SK-N-SH (cell line): ENCODE results near the gene JADE2. TPM values are rescaled to one million over a fixed set of nuclear protein-coding genes. Genes with fewer than 3 reads are reported as not detected.

Experiments used
- CTCF ChIA-PET: fragments of 300-600, 350-600 bp; formaldehyde crosslinking; extraction: SDS; loops from one replicate; lab custom pipeline; 2021; lab: Yijun Ruan, JAX
- POLR2A ChIA-PET: fragments of 350-600 bp; sonication (Branson Sonifier 250); formaldehyde crosslinking; extraction: SDS; loops from one replicate; lab custom pipeline; 2020; ENCODE audit warnings: antibody characterized with exemption, inconsistent platforms; lab: Yijun Ruan, JAX
- DNase-seq: peaks from one replicate; pipeline ENCODE4 v3.0.0; 2012
- H2AFZ ChIP-seq: fragments of 200-600 bp; sonication (generic); 2 replicates; pipeline ENCODE4 v1.8.1; 2016; ENCODE audit warnings: antibody characterized with exemption, mild to moderate bottlenecking, low read depth
- H3F3A ChIP-seq: fragments of 200-600 bp; sonication (generic); replicated peaks from 2 replicates; pipeline ENCODE3; 2016; ENCODE audit warnings: antibody characterized with exemption, mild to moderate bottlenecking; ENCODE audit not compliant: insufficient read depth
- H3K27ac ChIP-seq, 2 experiments: fragments of 200-500 bp in 1 of 2; fragments of 200-600 bp in 1 of 2; sonication (Bioruptor generic) in 1 of 2; sonication (generic), shearing (Covaris generic) in 1 of 2; 2 replicates each; pipeline versions ENCODE4 v1.5.1 to v1.6.1; 2014 to 2016; ENCODE audit warnings: low read depth in 2 of 2, inconsistent platforms in 1 of 2, low read length in 1 of 2, mild to moderate bottlenecking in 1 of 2, mixed read lengths in 1 of 2
- H3K27me3 ChIP-seq: fragments of 200-600 bp; sonication (generic), shearing (Covaris generic); 2 replicates; pipeline ENCODE4 v1.6.1; 2016; ENCODE audit warnings: mixed run types; ENCODE audit not compliant: insufficient read depth
- H3K36me3 ChIP-seq, 2 experiments: fragments of 200-500 bp in 1 of 2; fragments of 200-600 bp in 1 of 2; sonication (Bioruptor generic) in 1 of 2; sonication (generic) in 1 of 2; replicated peaks in 1 of 2; 2 replicates each; pipeline versions ENCODE3 to v1.5.1; 2014 to 2016; ENCODE audit warnings: low read length in 1 of 2, mild to moderate bottlenecking in 1 of 2; ENCODE audit not compliant: insufficient read depth in 2 of 2, control insufficient read depth in 1 of 2
- H3K4me1 ChIP-seq, 2 experiments: fragments of 200-500 bp in 1 of 2; fragments of 200-600 bp in 1 of 2; sonication (Bioruptor generic) in 1 of 2; sonication (generic), shearing (Covaris generic) in 1 of 2; 2 replicates each; pipeline versions ENCODE4 v1.5.1 to v1.6.1; 2014 to 2016; ENCODE audit warnings: low read depth in 1 of 2, low read length in 1 of 2, mixed run types in 1 of 2; ENCODE audit not compliant: insufficient read depth in 2 of 2, control insufficient read depth in 1 of 2
- H3K4me2 ChIP-seq: fragments of 200-600 bp; sonication (generic), shearing (Covaris generic); 2 replicates; pipeline ENCODE4 v1.6.1; 2017; ENCODE audit warnings: mixed run types
- H3K4me3 ChIP-seq, 2 experiments: fragments of 200-500 bp in 1 of 2; fragments of 200-600 bp in 1 of 2; sonication (Bioruptor generic) in 1 of 2; sonication (generic), shearing (Covaris generic) in 1 of 2; 2 replicates each; pipeline versions ENCODE4 v1.5.1 to v1.8.1; 2014 to 2016; ENCODE audit warnings: low read depth in 2 of 2, inconsistent platforms in 1 of 2, low read length in 1 of 2, mild to moderate bottlenecking in 1 of 2, mixed read lengths in 1 of 2, moderate library complexity in 1 of 2
- H3K79me2 ChIP-seq: fragments of 200-600 bp; sonication (generic); 2 replicates; pipeline ENCODE4 v1.8.1; 2017; ENCODE audit warnings: mild to moderate bottlenecking; ENCODE audit not compliant: insufficient read depth
- H3K9ac ChIP-seq: fragments of 200-600 bp; sonication (generic); 2 replicates; pipeline ENCODE4 v1.6.1; 2017; ENCODE audit warnings: mixed run types
- H3K9me2 ChIP-seq: fragments of 200-600 bp; sonication (generic); 2 replicates; pipeline ENCODE4 v1.6.1; 2017; ENCODE audit warnings: mixed run types
- H3K9me3 ChIP-seq: fragments of 200-600 bp; sonication (generic); 2 replicates; pipeline ENCODE4 v1.6.1; 2017; ENCODE audit warnings: mixed run types, mild to moderate bottlenecking, moderate library complexity
- H4K20me1 ChIP-seq: fragments of 200-600 bp; sonication (generic); 2 replicates; pipeline ENCODE4 v1.6.1; 2017; ENCODE audit warnings: mild to moderate bottlenecking, mixed run types; ENCODE audit not compliant: insufficient read depth
- CHD2 ChIP-seq: fragments of 150-350 bp; IDR thresholded peaks from 2 replicates; pipeline ENCODE4 v1.6.1; 2018; ENCODE audit warnings: low read length; ENCODE audit not compliant: partially characterized antibody
- ELF1 ChIP-seq: IDR thresholded peaks from 2 replicates; pipeline ENCODE4 v1.4.0; 2012
- EP300 ChIP-seq, 2 experiments: IDR thresholded peaks; 2 replicates each; pipeline versions ENCODE4 v1.4.0 to v1.6.1; 2012; ENCODE audit warnings: borderline replicate concordance in 1 of 2, low read depth in 1 of 2, low read length in 1 of 2
- EZH2phosphoT487 ChIP-seq: fragments of 200-600 bp; sonication (generic); IDR thresholded peaks from 2 replicates; pipeline ENCODE4 v1.6.1; 2017; ENCODE audit warnings: low read depth, mixed run types, mild to moderate bottlenecking, antibody characterized with exemption, moderate library complexity, borderline replicate concordance
- FOSL2 ChIP-seq: IDR thresholded peaks from 2 replicates; pipeline ENCODE4 v1.4.0; 2012; ENCODE audit warnings: low read depth, mild to moderate bottlenecking, moderate library complexity, borderline replicate concordance
- FOXJ3 ChIP-seq: sonication (generic); formaldehyde crosslinking; IDR thresholded peaks from 2 replicates; pipeline ENCODE4 v1.5.1; 2020; ENCODE audit warnings: mild to moderate bottlenecking, missing genetic modification reagents
- FOXM1 ChIP-seq: IDR thresholded peaks from 2 replicates; pipeline ENCODE4 v1.4.0; 2012; ENCODE audit warnings: low read depth, mild to moderate bottlenecking
- GATA2 ChIP-seq: sonication (generic); formaldehyde crosslinking; IDR thresholded peaks from 2 replicates; pipeline ENCODE4 v1.5.0; 2020; ENCODE audit warnings: mild to moderate bottlenecking, missing genetic modification reagents
- JUND ChIP-seq: IDR thresholded peaks from 2 replicates; pipeline ENCODE4 v1.4.0; 2012
- MEF2A ChIP-seq: IDR thresholded peaks from 2 replicates; pipeline ENCODE4 v1.4.0; 2012; ENCODE audit warnings: low read depth, borderline replicate concordance
- NRF1 ChIP-seq: IDR thresholded peaks from 2 replicates; pipeline ENCODE4 v1.6.1; 2012; ENCODE audit warnings: low read depth, mild to moderate bottlenecking, low read length
- RCOR1 ChIP-seq: fragments of 150-350 bp; IDR thresholded peaks from 2 replicates; pipeline ENCODE4 v1.6.1; 2017; ENCODE audit warnings: antibody characterized with exemption, low read length
- RFX5 ChIP-seq: IDR thresholded peaks from 2 replicates; pipeline ENCODE4 v1.6.1; 2012; ENCODE audit warnings: mild to moderate bottlenecking, improper control_type of control experiment, low read length
- SIN3A ChIP-seq: IDR thresholded peaks from 2 replicates; pipeline ENCODE4 v1.6.1; 2012; ENCODE audit warnings: low read depth, mild to moderate bottlenecking, low read length, moderate library complexity, borderline replicate concordance
- SMC3 ChIP-seq: IDR thresholded peaks from 2 replicates; pipeline ENCODE4 v1.6.1; 2012; ENCODE audit warnings: low read depth, low read length, improper control_type of control experiment
- TCF12 ChIP-seq: IDR thresholded peaks from 2 replicates; pipeline ENCODE4 v1.4.0; 2012
- WGBS: methylation state at CpG from one replicate; pipeline ENCODE4 v1.1.6; 2017; ENCODE audit warnings: low lambda C conversion rate; 5-methylcytosine and 5-hydroxymethylcytosine counted together
- polyA plus RNA-seq, 3 experiments: library from polyadenylated mRNA; depleted of rRNA; stranded (reverse); fragments of >200 nt; gene quantifications; 2 replicates each; pipeline ENCODE4 v1.2.3, GENCODE V29; 2012
- TF ChIP-seq, protein P1 (sequence below): fragments of 150-350 bp; IDR thresholded peaks from 2 replicates; pipeline ENCODE4 v1.6.1; 2016; ENCODE audit warnings: mild to moderate bottlenecking, low read depth, low read length
- TF ChIP-seq, protein P2 (sequence below): IDR thresholded peaks from 2 replicates; pipeline ENCODE4 v1.6.1; 2012; ENCODE audit warnings: mild to moderate bottlenecking, low read depth, low read length, moderate library complexity
- TF ChIP-seq, protein P3 (sequence below): fragments of 200-600 bp; sonication (generic); IDR thresholded peaks from 2 replicates; pipeline ENCODE4 v1.6.1; 2017; ENCODE audit warnings: antibody characterized with exemption, mild to moderate bottlenecking, moderate library complexity

Gene JADE2
- polyA plus RNA-seq, 1 of the 3 experiments (the other 2 are of a cell fraction): 25.7 TPM

DNA sequence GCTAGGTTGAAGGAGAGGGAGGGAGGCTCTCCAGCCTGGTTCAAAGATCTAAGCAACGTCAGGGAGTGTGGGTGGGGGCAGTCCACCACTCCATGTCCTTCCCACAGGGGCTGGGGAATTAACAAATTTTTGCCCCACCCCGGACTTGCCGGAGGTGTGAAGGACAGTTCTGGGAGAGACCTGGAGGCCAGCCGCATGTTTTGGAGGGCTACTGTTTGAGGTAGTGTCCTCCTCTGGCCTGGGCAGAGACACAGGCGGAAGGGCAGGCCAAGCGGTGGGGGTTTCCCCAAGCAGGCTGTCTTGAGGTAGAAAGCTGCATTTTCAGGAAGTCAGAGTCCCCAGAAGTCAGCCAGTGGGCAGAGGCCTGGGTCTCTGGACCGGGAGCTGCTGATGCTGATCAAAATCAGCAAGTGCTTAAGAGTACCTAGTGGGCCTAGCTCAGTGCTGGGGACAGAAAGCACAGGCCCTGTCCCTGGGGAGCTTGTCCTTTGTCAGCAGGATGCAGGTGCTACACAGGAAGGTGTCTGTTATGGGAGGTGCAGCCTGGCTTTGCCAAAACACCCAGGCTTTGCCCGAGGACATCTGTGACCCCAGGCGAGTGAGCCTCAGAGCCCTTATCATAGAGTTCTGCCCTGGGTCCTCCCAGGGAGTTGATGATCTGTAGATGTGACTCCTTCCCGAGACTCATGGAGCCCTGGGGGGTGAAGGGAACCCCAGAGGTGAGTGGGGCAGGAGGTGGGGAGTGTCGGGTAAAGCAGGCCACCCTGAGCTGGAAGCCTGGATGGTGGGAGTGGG is 18.5 kb downstream of the JADE2 start:
- no peak overlapping the region for H3K4me2 ChIP-seq
- WGBS: 97% methylated on average over 9 of the region's 11 CpGs
- H4K20me1 ChIP-seq: peaks cover 42% of the 10 kb centered on the region
- H3F3A ChIP-seq: peaks cover 9% of the 10 kb centered on the region
- H2AFZ ChIP-seq: no peak overlapping the region
- no peak overlapping the region for H3K27ac ChIP-seq
- peaks cover 0 to 12% of the 10 kb centered on the region in 2 experiments; a peak in 2 of 4 replicates for H3K4me1 ChIP-seq
- peaks cover 19 to 27% of the 10 kb centered on the region in 2 experiments for H3K36me3 ChIP-seq
- no peak overlapping the region for H3K9ac ChIP-seq
- no peaks in the 10 kb centered on the region for H3K9me2 ChIP-seq
- TF ChIP-seq ELF1 (no peak), SMC3 (no peak), JUND (no peak), GATA2 (CRISPR knock-in tag) (no peak), RFX5 (no peak), SIN3A (no peak), EZH2phosphoT487 (no peak), RCOR1 (no peak)
- TF ChIP-seq, protein P1, sequence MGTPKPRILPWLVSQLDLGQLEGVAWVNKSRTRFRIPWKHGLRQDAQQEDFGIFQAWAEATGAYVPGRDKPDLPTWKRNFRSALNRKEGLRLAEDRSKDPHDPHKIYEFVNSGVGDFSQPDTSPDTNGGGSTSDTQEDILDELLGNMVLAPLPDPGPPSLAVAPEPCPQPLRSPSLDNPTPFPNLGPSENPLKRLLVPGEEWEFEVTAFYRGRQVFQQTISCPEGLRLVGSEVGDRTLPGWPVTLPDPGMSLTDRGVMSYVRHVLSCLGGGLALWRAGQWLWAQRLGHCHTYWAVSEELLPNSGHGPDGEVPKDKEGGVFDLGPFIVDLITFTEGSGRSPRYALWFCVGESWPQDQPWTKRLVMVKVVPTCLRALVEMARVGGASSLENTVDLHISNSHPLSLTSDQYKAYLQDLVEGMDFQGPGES: no peak
- ChIA-PET POLR2A (interaction anchor here (1.0 kb wide), 1 partner anchor 10 kb away, joined by 3 read pairs; no protein-coding TSS in a partner anchor), CTCF (interaction anchor here (0.6 to 1.3 kb wide), 3 partner anchors 10 to 43 kb away, joined by 3 to 5 read pairs (median 3); no protein-coding TSS in a partner anchor)
- no peak overlapping the region for H3K4me3 ChIP-seq
- DNase-seq: no peak
- no peaks in the 10 kb centered on the region for H3K9me3 ChIP-seq
- H3K27me3 ChIP-seq: no peaks in the 10 kb centered on the region
- peaks cover 23% of the 10 kb centered on the region for H3K79me2 ChIP-seq

DNA sequence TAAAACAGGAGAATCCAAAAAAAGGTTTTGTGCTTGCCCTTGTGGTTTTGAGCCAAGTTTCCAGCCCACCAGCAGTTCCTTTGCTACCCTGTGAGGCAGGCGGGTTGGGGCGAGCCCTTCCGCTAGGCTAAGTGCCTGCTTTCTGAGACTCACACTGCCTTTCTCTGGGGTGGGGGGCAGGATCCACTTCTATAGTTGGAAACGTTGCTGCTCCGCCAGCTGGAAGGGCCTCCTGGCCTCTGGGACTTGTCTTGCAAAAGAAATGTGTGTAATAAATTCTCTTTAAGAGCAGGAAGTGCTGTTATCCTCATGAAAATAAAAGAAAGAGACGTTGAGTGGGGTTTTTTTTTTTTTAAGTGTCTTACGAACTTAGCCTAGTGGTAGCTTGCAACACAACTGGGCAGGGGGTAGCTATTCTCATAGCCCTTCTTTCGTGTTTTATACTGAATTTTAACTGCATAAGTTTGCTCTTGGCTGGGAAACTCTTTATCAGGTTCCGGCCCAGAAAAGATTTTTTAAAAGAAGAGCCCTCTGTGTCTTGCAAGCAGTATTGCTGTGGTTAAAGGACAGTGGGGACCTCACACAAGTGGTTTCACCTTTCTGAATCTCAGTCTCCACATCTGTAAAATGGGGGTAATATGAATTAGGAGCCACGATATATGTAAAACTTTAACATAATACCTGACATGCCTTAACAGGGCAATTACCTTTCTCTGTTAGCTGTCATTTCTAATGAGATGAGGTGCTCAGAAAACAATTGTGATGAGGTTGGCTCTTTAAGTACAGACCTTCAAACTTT is 19.8 kb downstream of the JADE2 start:
- POLR2A ChIA-PET: no interaction called here
- WGBS: 91% methylated on average over 9 of the region's 10 CpGs
- no peak for DNase-seq
- TF ChIP-seq FOSL2 (no peak), ELF1 (no peak), MEF2A (no peak), FOXM1 (no peak), TCF12 (no peak), FOXJ3 (CRISPR knock-in tag) (no peak), NRF1 (no peak), CHD2 (no peak), EP300 (IDR thresholded peaks at IDR 0.05; ENCODE audit: borderline replicate concordance in 1 of 2, low read depth in 1 of 2, low read length in 1 of 2) (no peak)
- TF ChIP-seq, protein P2, sequence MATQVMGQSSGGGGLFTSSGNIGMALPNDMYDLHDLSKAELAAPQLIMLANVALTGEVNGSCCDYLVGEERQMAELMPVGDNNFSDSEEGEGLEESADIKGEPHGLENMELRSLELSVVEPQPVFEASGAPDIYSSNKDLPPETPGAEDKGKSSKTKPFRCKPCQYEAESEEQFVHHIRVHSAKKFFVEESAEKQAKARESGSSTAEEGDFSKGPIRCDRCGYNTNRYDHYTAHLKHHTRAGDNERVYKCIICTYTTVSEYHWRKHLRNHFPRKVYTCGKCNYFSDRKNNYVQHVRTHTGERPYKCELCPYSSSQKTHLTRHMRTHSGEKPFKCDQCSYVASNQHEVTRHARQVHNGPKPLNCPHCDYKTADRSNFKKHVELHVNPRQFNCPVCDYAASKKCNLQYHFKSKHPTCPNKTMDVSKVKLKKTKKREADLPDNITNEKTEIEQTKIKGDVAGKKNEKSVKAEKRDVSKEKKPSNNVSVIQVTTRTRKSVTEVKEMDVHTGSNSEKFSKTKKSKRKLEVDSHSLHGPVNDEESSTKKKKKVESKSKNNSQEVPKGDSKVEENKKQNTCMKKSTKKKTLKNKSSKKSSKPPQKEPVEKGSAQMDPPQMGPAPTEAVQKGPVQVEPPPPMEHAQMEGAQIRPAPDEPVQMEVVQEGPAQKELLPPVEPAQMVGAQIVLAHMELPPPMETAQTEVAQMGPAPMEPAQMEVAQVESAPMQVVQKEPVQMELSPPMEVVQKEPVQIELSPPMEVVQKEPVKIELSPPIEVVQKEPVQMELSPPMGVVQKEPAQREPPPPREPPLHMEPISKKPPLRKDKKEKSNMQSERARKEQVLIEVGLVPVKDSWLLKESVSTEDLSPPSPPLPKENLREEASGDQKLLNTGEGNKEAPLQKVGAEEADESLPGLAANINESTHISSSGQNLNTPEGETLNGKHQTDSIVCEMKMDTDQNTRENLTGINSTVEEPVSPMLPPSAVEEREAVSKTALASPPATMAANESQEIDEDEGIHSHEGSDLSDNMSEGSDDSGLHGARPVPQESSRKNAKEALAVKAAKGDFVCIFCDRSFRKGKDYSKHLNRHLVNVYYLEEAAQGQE: no peak
- TF ChIP-seq, protein P3, sequence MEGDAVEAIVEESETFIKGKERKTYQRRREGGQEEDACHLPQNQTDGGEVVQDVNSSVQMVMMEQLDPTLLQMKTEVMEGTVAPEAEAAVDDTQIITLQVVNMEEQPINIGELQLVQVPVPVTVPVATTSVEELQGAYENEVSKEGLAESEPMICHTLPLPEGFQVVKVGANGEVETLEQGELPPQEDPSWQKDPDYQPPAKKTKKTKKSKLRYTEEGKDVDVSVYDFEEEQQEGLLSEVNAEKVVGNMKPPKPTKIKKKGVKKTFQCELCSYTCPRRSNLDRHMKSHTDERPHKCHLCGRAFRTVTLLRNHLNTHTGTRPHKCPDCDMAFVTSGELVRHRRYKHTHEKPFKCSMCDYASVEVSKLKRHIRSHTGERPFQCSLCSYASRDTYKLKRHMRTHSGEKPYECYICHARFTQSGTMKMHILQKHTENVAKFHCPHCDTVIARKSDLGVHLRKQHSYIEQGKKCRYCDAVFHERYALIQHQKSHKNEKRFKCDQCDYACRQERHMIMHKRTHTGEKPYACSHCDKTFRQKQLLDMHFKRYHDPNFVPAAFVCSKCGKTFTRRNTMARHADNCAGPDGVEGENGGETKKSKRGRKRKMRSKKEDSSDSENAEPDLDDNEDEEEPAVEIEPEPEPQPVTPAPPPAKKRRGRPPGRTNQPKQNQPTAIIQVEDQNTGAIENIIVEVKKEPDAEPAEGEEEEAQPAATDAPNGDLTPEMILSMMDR: no peak

More for the DNA sequence above, 19.8 kb downstream of the JADE2 start:
- no peak overlapping the region for H3K4me3 ChIP-seq
- no peaks in the 10 kb centered on the region for H3K9me3 ChIP-seq
- H3K27ac ChIP-seq: no peak overlapping the region
- peaks cover 38% of the 10 kb centered on the region for H4K20me1 ChIP-seq
- no peak overlapping the region for H2AFZ ChIP-seq
- CTCF ChIA-PET: interaction anchor here (1.0 to 1.4 kb wide), 2 partner anchors 14 to 42 kb away, joined by 3 read pairs; no protein-coding TSS in a partner anchor
- H3K36me3 ChIP-seq: peaks cover 19 to 22% of the 10 kb centered on the region in 2 experiments
- H3K4me1 ChIP-seq: peaks cover 5 to 23% of the 10 kb centered on the region in 2 experiments; a peak in 2 of 4 replicates
- H3K79me2 ChIP-seq: peaks cover 34% of the 10 kb centered on the region
- no peak overlapping the region for H3K9ac ChIP-seq
- H3K9me2 ChIP-seq: no peaks in the 10 kb centered on the region
- no peak overlapping the region for H3K4me2 ChIP-seq
- H3F3A ChIP-seq: peaks cover 9% of the 10 kb centered on the region
- H3K27me3 ChIP-seq: no peaks in the 10 kb centered on the region
